HEK293 (cell line): ENCODE results near the gene GNAQ.

ENCODE experiments used
- GLIS1 ChIP-seq: fragments of 450-650 bp; formaldehyde crosslinking; IDR thresholded peaks from 2 replicates; pipeline ENCODE4 v1.5.1; 2016; ENCODE audit warnings: missing biosample characterization, missing genetic modification characterization
- KLF8 ChIP-seq: fragments of 450-650 bp; formaldehyde crosslinking; IDR thresholded peaks from 2 replicates; pipeline ENCODE4 v1.5.1; 2016; ENCODE audit warnings: missing biosample characterization, missing genetic modification characterization
- SP2 ChIP-seq: fragments of 450-650 bp; formaldehyde crosslinking; IDR thresholded peaks from 2 replicates; pipeline ENCODE4 v1.5.1; 2016; ENCODE audit warnings: missing biosample characterization, missing genetic modification characterization
- TCF7L2 ChIP-seq: IDR thresholded peaks from 2 replicates; pipeline ENCODE4 v1.6.1; 2011; ENCODE audit warnings: low read depth, mild to moderate bottlenecking, inconsistent platforms, low read length, moderate library complexity, borderline replicate concordance
- ZNF274 ChIP-seq, 2 experiments: fragments of 200-500 bp in 1 of 2; fragments of 450-650 bp in 1 of 2; sonication (Bioruptor generic) in 1 of 2; formaldehyde crosslinking in 1 of 2; IDR thresholded peaks; 2 replicates each; pipeline versions ENCODE4 v1.5.1 to v1.6.1; 2014 to 2016; ENCODE audit warnings: borderline replicate concordance in 1 of 2, inconsistent platforms in 1 of 2, low read length in 1 of 2, missing biosample characterization in 1 of 2, missing genetic modification characterization in 1 of 2
- ZNF280C ChIP-seq: fragments of 450-650 bp; formaldehyde crosslinking; IDR thresholded peaks from 2 replicates; pipeline ENCODE4 v1.5.1; 2016; ENCODE audit warnings: missing biosample characterization, missing genetic modification characterization
- ZNF292 ChIP-seq: fragments of 450-650 bp; formaldehyde crosslinking; IDR thresholded peaks from 2 replicates; pipeline ENCODE4 v1.5.1; 2016; ENCODE audit warnings: low read depth, missing biosample characterization, missing genetic modification characterization, borderline replicate concordance
- ZNF416 ChIP-seq: fragments of 450-650 bp; formaldehyde crosslinking; IDR thresholded peaks from 2 replicates; pipeline ENCODE4 v1.5.1; 2016; ENCODE audit warnings: missing biosample characterization, missing genetic modification characterization
- ZNF530 ChIP-seq: fragments of 450-650 bp; formaldehyde crosslinking; IDR thresholded peaks from 2 replicates; pipeline ENCODE4 v1.5.1; 2016; ENCODE audit warnings: low read depth, missing biosample characterization, missing genetic modification characterization
- ZNF658 ChIP-seq: fragments of 450-650 bp; formaldehyde crosslinking; IDR thresholded peaks from 2 replicates; pipeline ENCODE4; 2016; ENCODE audit warnings: missing biosample characterization, missing genetic modification characterization
- ZNF670 ChIP-seq: fragments of 450-650 bp; formaldehyde crosslinking; IDR thresholded peaks from 2 replicates; pipeline ENCODE4 v1.5.1; 2016; ENCODE audit warnings: missing biosample characterization, missing genetic modification characterization, low read depth
- TF ChIP-seq, protein P1 (sequence below): fragments of 450-650 bp; formaldehyde crosslinking; IDR thresholded peaks from 2 replicates; pipeline ENCODE4 v1.5.1; 2016; ENCODE audit warnings: missing biosample characterization, missing genetic modification characterization
- TF ChIP-seq, protein P2 (sequence below): fragments of 450-650 bp; formaldehyde crosslinking; IDR thresholded peaks from 2 replicates; pipeline ENCODE4 v1.5.1; 2016; ENCODE audit warnings: missing biosample characterization, missing genetic modification characterization
- TF ChIP-seq, protein P3 (sequence below): IDR thresholded peaks from 2 replicates; pipeline ENCODE4 v1.6.1; 2011; ENCODE audit warnings: mild to moderate bottlenecking, low read depth, low read length, borderline replicate concordance

DNA sequence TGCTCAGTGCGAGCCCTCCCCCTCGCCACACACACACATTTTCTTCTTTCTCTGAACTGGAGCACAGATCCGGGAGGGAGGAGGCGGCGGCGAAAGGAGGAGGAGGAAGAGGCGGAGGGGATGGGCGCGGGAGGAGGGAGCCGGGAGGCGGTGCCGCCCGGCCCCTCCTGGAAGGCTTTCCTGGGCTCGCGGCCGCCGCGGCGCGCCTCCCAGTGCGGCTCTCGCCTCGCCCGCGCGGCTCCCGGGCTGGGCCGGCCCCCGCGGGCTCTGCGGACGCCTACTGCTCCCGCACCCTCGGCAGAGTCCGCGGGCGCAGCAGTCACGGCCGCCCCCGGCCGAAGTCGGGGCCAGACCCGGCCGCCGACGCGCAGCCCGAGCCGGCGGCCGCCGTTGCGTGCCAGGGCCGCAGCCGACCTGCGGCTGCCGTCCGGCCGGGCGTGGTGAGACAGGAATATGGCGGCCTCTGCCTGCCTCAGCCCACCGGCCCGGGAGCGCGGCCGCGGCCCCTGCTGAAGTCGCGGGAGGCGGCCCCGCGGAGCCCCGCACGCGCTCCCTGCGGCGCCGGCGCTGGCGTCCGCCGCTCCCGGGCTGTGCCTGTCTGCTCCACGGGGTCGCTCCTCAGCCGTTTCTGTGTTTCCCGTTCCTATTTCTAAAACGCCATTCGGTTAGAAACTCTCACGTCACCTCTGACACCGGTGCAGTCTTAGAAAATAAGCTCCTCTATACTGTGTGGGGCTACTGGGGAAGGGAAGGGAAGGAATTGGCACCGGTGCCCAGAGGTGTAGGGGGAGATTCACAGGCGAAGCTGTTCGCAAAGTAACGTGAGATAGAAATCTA lies 500 bp upstream of the GNAQ start:
- TF ChIP-seq, protein P1, sequence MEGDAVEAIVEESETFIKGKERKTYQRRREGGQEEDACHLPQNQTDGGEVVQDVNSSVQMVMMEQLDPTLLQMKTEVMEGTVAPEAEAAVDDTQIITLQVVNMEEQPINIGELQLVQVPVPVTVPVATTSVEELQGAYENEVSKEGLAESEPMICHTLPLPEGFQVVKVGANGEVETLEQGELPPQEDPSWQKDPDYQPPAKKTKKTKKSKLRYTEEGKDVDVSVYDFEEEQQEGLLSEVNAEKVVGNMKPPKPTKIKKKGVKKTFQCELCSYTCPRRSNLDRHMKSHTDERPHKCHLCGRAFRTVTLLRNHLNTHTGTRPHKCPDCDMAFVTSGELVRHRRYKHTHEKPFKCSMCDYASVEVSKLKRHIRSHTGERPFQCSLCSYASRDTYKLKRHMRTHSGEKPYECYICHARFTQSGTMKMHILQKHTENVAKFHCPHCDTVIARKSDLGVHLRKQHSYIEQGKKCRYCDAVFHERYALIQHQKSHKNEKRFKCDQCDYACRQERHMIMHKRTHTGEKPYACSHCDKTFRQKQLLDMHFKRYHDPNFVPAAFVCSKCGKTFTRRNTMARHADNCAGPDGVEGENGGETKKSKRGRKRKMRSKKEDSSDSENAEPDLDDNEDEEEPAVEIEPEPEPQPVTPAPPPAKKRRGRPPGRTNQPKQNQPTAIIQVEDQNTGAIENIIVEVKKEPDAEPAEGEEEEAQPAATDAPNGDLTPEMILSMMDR: no peak
- TF ChIP-seq ZNF416 (tag by site-specific recombination) (no peak), ZNF280C (no peak), GLIS1 (no peak), ZNF670 (no peak), ZNF292 (tag by site-specific recombination) (no peak), ZNF530 (tag by site-specific recombination) (no peak), TCF7L2 (no peak), KLF8 (peak; percentile 78), ZNF658 (no peak), ZNF274 (IDR thresholded peaks at IDR 0.05; ENCODE audit: low read length) (no peak), ZNF274 (tag by site-specific recombination; IDR thresholded peaks at IDR 0.05; ENCODE audit: borderline replicate concordance) (no peak), SP2 (tag by site-specific recombination) (peak; percentile 69)
- TF ChIP-seq, protein P2, sequence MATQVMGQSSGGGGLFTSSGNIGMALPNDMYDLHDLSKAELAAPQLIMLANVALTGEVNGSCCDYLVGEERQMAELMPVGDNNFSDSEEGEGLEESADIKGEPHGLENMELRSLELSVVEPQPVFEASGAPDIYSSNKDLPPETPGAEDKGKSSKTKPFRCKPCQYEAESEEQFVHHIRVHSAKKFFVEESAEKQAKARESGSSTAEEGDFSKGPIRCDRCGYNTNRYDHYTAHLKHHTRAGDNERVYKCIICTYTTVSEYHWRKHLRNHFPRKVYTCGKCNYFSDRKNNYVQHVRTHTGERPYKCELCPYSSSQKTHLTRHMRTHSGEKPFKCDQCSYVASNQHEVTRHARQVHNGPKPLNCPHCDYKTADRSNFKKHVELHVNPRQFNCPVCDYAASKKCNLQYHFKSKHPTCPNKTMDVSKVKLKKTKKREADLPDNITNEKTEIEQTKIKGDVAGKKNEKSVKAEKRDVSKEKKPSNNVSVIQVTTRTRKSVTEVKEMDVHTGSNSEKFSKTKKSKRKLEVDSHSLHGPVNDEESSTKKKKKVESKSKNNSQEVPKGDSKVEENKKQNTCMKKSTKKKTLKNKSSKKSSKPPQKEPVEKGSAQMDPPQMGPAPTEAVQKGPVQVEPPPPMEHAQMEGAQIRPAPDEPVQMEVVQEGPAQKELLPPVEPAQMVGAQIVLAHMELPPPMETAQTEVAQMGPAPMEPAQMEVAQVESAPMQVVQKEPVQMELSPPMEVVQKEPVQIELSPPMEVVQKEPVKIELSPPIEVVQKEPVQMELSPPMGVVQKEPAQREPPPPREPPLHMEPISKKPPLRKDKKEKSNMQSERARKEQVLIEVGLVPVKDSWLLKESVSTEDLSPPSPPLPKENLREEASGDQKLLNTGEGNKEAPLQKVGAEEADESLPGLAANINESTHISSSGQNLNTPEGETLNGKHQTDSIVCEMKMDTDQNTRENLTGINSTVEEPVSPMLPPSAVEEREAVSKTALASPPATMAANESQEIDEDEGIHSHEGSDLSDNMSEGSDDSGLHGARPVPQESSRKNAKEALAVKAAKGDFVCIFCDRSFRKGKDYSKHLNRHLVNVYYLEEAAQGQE (tag by site-specific recombination): no peak
- TF ChIP-seq, protein P3, sequence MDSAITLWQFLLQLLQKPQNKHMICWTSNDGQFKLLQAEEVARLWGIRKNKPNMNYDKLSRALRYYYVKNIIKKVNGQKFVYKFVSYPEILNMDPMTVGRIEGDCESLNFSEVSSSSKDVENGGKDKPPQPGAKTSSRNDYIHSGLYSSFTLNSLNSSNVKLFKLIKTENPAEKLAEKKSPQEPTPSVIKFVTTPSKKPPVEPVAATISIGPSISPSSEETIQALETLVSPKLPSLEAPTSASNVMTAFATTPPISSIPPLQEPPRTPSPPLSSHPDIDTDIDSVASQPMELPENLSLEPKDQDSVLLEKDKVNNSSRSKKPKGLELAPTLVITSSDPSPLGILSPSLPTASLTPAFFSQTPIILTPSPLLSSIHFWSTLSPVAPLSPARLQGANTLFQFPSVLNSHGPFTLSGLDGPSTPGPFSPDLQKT: no peak
